AG20443 (cell line): Measurements from ENCODE around the gene CDC27.
"Not testable (repeated sequence)": the region's sequence is repeated elsewhere in the genome, so short reads cannot be mapped to it uniquely, and the experiment has no call there.

Experiments
- DNase-seq: peaks from one replicate; pipeline ENCODE4 v3.0.0; 2012; ENCODE audit warnings: low spot score, mixed read lengths

The CDC27 gene

GRCh38 chr17:47193931-47194511, 4.9 kb upstream of the CDC27 start:
- DNase-seq, result no peak

- peak; percentile 21 for DNase-seq
Measured at GRCh38 chr17:47192554-47192953, 3.5 kb upstream of the CDC27 start.

DNA sequence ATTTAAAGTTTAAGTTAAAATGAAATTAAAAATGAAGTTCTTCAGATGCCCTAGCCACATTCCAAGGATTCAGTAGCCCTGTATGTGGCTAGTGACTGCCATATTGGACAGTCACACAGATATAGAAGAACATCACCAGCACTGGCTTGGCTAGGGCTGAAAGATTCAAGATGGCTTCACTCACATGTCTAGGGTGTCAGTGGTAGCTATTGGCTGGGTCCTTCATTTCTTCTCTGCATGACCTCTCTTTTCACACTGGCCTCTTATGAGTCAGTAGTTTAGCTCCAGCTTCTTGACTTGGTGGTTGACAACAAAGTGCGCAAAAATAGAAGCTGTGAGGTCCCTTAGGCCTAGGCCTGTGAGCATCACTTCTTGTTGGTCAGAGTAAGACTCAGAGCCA, 1.7 kb upstream of the CDC27 start:
- no peak for DNase-seq

DNA sequence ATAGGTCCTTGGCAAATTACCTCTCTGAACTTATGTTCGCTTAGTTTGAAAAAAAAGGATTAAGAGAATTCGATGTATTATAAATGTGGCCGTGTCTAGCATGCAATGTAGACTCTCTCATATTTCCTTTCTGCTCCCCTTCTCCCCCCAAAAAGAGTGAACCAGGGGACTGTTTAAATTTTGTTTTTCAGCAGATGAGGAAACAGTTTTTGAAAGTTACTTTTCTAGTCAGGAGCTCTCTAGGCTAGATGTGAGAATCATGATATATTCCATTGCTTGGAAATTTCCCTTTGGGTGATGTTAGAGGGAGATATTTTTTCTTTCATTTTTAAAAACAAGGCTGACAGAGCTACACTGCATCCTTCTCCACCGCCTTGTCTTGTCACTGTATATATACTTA, 1.1 kb upstream of the CDC27 start:
- no peak for DNase-seq

DNA sequence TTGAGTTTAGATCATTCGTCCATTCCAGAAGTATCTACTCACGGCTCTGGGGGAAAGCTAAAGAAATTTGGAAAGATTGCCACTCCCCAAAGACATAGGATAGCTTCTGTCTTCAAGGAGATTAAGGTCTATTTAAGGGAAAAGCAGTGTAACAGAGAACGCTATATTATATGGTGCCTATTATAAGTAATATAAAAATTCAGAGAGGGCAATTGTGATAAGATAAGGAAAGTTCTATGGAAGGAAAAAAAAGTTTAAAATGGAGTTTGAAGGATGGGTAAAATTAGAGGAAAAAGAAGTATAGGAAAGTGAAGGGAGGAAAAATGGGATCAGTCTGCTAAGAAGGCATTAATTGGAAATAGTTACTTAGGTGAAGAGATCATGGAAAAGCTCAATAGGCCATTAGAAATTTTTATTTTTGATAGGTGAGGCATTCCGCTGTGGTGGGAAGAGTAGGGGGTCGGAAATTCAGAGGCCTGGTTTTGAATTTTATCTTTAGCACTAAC, 690 bp upstream of the CDC27 start:
- no peak for DNase-seq

- DNase-seq, result peak; percentile 26
Measured at GRCh38 chr17:47188271-47188875, 722 bp downstream of the CDC27 start.

DNA sequence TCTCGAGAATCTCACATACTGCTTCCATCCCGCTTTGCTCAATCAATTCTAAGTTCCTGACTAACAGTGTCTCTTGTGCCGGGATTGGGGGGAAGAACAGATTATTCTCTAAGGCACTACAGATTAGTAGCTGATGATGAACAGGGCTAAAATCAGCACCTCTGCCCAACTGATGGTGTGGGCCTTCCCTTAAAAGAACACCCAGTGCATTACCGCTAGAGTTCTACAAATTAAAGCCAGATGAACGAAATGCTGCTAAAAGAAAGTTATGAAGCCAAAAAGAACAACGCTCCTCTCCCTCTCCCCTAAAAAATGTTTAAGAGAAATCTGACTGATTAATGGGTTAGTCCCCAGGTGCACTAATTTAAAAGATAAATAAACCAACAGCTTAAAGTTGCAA, 4.4 kb downstream of the CDC27 start:
- DNase-seq, result peak; percentile 31

- not testable (repeated sequence) for DNase-seq
Measured at GRCh38 chr17:47180988-47181387, 8.1 kb downstream of the CDC27 start.

GRCh38 chr17:47180337-47180736, 8.8 kb downstream of the CDC27 start:
- DNase-seq, result no peak

DNA sequence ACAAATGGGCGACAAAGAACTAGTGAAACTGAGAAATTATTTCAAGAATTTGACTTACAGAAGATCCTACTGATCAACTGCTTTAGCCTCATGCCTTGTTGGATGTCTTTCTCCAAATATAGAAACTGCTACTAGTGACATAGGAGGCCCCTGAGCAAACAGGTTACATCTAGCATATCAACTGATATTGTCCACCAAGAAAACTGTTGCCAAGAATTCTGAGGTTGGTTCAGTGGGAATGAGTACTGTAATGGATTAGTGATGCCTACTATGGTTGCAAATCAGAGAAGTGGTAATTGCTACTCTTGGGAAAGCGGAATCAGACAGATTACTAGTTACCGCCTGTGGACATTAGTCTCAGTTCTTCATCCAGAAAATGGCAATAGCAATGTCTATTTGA, 10.0 kb downstream of the CDC27 start:
- no peak for DNase-seq

DNA sequence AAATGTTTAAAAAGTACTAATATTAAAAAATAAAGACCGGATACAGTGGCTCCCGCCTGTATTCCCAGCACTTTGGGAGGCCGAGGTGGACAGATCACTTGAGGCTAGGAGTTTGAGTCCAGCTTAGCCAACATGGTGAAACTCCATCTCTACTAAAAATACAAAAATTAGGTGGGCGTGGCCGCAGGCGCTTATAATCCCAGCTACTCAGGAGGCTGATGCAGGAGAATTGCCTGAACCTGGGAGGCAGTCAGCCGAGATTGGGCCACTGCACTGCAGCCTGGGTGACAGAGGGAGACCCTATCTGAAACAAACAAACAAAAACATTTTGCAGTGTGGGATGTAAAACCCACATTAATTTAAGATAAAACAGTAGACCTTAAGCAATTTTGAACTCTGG, 11.8 kb downstream of the CDC27 start:
- DNase-seq, result no peak

DNA sequence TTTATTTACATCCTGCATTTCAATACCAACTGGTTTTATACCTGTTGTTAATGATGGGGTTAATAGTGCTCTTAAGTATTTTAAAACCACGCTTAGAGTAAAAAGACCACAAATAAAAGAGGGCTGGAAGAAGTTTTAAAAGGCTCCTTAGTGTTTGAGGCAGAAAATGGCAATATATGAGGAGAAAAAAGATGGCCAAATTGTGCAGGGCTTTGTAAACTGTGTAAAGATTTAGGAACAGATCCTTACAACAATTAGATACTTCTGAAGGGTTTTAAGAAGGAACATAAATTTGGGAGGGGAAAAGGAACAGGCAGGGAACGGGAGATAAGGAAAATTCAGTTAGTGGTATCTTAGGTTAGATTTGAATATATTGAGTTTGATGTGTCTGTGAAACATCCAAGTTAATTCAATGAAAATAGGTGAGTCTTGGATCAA, 12.7 kb downstream of the CDC27 start:
- no peak for DNase-seq

GRCh38 chr17:47174823-47175222, 14.3 kb downstream of the CDC27 start:
- DNase-seq, result not testable (repeated sequence)

DNA sequence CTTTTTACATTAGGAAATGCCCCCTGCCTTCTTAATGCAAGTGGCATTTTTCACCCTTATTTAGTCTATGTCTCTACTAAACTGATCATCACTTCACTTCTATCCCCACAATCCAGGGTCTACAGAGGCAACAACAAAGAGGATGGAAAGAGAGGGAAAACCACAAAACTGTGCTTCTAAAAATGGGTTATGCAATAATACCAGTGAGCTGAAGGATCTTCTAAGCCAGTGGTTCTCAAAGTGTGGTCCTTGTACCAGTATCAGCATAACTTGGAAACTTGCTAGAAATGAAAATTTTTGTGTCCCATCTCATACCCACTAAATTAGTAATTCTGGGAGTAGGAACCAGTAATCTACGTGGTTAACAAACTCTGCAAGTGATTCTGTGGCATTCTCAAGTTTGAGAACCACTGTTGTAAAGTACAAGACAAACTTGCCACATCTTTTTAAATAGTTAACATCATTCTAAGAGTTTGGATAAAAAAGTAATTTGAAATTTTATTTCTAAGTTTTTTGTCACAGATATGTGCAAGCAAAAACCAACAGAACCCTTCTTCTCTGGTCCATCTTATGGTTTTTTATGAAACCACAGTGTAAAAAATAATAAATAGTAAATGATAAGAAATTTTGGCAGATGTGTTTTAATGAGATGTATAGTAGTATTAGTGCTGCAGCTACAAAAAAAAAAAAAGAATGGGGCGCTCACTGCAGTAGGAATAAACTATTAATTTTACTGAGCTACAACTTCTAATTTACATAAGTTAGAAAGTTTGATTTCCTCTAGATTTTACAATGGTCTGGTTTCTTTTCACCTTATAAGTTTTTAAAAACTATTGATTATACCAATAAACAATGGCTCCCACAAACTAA, 16.2 kb downstream of the CDC27 start:
- no peak for DNase-seq

- no peak for DNase-seq
Measured at GRCh38 chr17:47170710-47171109, 18.4 kb downstream of the CDC27 start.

- not testable (repeated sequence) for DNase-seq
Measured at GRCh38 chr17:47168896-47169295, 20.2 kb downstream of the CDC27 start.

DNA sequence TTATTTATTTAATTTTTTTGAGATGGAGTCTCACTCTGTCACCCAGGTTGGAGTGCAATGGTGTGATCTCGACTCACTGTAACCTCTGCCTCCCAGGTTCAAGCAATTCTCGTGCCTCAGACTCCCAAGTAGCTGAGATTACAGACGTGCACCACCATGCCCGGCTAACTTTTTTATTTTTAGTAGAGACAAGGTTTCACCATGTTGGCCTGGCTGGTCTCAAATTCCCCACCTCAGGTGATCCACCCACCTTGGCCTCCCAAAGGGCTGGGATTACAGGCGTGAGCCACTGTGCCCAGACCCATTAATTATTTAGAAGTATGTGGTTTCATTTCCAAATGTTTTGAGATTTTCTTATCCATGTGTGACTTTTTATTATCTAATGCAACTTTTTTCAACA, 22.2 kb downstream of the CDC27 start:
- DNase-seq, result not testable (repeated sequence)

DNA sequence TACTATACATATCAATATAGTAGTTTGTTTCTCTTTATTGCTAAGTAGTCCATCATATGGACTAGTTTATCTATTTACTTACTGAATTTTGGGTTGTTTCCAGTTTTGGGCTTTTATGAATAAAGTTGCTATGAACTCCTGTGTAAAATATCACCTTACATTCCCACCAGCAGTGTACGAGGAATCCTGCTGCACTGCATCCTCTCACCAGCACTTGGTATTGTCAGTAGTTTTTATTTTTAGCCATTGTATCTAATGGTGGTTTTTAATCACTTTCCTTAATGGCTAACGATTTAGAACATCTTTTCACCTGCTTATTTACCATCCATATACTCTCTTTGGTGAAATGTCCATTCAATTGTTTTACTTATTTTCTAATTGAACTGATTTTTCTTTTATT, 24.0 kb downstream of the CDC27 start:
- no peak for DNase-seq

- DNase-seq, result no peak
Measured at GRCh38 chr17:47164263-47164662, 24.8 kb downstream of the CDC27 start.

GRCh38 chr17:47162013-47162622, 27.0 kb downstream of the CDC27 start:
- no peak for DNase-seq

DNA sequence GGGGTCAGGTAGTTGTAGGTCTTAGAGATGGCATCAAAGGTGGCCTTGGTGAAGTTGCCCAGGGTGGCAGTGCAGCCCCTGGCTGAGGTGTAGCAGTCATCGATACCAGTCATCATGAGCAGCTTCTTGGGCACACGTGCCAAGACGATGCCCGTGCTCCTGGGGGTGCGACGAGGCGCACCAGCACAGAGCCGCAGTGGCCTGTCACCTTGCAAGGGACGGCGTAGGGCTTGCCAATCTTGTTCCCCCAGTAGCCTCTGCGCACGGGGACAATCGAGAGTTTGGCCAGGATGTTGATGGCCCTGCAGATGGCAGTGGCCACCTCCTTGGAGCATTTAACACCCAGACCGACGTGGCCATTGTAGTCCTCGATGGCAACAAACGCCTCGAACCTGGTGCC, 29.8 kb downstream of the CDC27 start:
- DNase-seq, result no peak

DNA sequence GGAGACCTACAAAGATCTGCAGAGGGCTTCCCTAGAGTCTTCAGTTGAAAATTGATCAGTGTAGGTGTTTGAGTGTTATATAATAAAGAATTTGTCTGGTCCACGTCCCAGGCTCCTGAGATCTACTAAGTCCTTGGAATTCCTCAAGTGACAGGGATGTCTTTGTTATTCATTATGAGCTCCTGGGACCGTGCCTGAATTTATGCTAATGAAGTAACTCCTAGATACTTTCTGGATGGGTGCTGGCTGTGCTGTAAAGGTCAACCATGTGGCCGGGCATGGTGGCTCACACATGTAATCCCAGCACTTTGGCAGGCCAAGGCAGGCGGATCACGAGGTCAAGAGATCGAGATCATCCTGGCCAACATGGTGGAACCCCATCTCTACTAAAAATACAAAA, 43.7 kb downstream of the CDC27 start:
- no peak for DNase-seq

DNA sequence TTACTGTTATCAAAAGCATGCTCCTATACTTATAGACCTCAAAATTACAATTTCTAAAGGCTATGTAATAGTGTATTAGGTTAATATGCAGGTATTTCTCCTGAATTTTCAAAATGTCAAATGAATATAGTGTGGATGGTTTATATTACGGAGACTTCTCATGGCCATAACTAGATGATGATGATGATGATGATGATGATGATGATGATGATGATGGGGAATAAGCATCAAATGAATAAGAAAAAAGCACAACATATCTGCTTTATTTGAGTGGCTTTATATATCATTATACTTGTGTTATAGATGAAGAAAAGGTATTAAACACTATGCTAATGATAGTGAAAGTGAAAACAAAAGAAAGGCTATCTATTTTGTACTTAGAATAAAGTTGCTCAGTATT, 53.9 kb downstream of the CDC27 start:
- no peak for DNase-seq
